HG02885 (cell line): Measurements from ENCODE around the gene KRT86.

Experiments
- ATAC-seq: cut with Tn5 transposase; IDR thresholded peaks from one replicate; pipeline ENCODE4 v1.9.1; 2021; ENCODE audit warnings: mild to moderate bottlenecking; ENCODE audit not compliant: unreplicated experiment, poor library complexity

Gene KRT86

DNA sequence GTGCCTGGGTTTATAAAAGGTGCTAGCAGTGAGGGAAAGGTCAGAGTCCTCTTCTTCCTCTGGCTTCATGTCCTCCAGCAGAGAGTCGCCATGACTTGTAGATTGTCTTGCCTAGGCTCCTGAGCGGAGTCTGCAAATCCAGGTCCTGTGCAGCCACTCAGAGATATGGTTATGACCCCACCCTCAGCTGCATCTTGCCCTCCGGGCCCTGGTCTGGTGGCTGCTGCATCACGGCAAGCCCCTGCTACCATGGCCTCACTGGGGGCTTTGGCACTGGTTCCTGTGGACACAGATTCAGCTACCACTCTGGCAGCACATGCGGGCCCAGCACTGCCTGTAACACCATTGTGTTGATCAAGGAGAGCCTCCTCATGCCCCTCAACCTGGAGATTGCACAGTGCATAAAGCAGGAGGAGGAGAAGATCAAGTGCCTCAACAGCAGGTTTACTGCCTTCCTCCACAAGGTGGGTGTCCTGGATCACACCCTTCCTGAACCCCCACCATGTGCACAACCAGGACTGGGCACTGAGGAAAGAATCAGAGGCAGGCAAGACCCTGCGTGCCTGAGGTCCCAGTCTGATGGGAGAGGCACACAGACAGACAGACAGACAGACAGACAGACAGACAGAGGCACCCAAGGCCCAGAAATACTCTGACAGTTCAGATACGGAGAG, 10.5 kb upstream of the KRT86 start:
- no peak for ATAC-seq

DNA sequence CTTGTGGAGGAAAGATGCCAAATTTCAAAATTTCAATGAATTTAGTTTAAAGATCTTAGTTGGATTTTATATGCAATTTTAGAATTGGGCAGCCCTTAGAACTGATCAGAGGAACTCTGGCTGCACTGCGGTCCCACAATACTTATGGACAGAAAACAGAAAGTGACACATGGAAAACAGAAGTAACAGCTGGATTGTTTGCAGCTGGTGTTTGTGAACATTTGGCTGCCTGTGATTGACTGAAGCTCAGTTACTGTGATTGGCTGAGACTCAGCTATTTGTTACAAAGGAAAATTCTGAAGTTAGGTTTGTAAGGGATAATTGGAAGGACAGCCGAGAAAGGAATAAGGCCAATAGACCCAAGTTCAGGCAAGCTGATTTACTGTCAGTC, 10.0 kb upstream of the KRT86 start:
- no peak for ATAC-seq

DNA sequence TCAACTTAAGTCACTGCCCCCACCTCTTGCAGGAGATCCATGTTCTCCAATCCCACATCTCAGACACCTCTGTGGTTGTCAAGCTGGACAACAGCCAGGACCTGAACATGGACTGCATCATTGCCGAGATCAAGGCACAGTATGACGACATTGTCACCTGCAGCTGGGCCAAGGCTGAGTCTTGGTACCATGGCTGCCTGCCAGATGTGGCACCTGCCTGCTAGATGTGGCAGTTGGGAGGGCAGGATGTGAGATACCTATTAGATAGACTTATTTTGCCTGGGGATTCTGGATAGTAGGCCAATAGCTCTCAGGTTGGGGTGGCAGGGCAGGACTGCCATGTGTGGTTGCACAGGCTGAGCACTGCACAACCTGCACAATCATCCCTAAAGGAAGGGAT, 7.9 kb upstream of the KRT86 start:
- no peak for ATAC-seq

DNA sequence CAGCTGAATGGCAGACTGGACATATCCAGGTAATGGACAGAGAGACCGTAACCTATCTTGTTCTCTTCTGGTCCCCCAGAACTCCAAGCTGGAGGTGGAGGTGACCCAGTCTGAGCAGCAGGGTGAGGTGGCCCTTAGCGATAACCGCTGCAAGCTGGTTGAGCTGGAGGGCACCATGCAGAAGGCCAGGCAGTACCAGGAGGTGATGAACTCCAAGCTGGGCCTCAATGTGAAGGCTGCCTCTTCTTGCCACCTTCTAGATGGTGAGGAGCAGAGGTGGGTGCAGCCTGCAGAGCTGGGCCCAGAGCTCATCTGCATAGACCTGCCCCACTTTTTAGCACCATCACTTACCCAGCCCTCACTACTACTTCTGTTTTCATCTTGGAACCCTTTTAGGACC, 7.2 kb upstream of the KRT86 start:
- no peak for ATAC-seq

DNA sequence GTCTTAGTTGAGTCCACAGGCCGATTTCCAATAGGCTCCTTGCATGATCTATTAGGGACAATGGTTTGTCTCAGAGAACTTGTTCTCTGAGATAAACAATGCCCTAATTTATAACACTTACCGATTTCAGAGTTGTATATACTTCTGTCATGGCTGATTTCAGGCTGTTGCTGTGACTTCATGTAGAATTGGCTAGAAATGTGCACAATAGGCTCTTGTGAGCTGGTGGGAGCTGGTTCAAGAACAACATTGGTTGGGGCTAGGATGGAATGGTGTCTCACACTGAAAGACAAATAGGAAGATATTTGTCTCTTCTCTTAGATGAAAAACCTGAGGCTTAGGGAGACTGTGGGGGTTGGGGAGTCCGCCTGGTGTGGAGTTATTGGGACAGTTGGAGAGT, 6.7 kb upstream of the KRT86 start:
- ATAC-seq = no peak

DNA sequence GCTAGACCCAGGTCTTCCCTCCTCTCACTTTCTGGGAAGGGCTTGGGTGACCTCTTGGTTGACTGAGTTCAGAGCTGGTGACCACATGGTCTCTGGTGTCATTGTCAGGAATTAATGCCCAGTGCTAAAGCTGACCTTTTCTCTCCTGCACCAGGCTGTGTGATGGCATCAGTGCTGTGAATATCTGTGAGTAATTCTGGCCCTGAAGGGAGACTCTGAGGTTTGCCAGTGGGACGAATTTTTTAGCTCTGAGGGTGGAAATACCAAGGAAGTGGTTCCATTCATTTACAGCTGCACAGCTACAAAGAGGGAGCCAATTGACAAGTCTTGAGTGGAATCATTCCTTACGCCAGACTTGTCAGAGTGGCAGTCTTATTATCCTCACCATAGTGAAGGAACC, 6.2 kb upstream of the KRT86 start:
- no peak for ATAC-seq

DNA sequence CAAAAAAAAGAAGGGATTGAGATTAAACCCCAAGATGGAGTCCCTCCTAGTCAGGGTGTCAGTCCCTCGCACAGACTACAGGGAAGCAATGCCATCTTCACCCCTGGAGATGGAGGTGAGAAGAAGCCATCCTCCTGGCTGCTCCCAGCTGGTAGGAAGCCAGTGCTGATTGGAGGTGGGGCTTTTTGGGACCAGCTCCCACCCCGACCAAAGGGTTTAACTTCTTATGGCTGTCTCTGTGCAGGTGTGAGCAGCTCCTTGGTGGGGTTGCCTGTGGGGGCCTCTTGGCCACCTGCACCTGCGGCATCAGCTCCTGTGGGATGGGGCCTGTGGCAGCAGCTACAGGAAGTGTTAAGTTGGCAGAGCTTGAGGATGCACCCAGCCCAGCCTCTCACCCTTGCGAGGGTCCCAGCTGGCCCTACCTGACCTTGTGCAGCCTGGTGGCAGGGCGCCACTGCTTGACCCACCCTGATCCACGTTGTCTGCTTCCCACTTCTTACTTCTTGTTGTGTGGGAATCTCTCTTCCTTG, 3.8 kb upstream of the KRT86 start:
- no peak for ATAC-seq

DNA sequence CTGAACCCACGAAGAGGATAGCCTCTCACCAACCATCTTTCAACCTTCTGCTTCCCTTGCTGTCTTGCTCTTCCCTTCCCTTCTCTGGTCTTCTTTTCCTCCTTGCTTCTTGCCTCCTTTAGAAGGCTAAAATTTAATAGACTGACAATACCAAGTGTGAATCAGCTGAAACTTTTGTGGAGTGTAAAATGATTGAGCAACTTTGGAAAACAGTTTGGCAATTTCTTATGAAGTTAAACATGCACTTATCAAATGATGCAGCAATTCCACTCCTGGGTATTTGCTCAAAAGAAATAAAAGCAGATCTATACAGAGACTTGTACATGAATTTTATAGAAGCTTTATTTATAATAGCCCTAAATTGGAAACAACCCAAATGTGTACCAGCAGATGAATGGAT, 3.3 kb upstream of the KRT86 start:
- ATAC-seq = no peak

DNA sequence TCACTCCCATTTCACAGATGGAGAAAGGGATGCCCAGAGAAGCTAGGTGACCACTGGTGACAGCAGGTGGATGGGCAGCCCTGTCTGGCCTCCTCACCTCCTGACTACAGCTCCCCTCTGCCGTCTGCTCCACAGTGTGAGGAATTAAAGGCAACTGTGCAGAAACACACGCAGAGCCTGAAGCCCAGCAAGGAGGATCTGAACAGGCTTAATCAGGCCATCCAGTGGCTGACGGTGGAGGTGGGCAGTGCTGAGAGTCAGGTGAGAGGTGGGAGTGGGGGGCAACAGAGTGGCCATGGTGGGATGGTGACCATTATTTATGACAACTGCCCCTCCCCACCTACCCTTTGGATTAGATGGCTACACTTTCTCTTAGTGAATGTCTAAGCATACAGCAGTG, 1.2 kb downstream of the KRT86 start:
- ATAC-seq = no peak

DNA sequence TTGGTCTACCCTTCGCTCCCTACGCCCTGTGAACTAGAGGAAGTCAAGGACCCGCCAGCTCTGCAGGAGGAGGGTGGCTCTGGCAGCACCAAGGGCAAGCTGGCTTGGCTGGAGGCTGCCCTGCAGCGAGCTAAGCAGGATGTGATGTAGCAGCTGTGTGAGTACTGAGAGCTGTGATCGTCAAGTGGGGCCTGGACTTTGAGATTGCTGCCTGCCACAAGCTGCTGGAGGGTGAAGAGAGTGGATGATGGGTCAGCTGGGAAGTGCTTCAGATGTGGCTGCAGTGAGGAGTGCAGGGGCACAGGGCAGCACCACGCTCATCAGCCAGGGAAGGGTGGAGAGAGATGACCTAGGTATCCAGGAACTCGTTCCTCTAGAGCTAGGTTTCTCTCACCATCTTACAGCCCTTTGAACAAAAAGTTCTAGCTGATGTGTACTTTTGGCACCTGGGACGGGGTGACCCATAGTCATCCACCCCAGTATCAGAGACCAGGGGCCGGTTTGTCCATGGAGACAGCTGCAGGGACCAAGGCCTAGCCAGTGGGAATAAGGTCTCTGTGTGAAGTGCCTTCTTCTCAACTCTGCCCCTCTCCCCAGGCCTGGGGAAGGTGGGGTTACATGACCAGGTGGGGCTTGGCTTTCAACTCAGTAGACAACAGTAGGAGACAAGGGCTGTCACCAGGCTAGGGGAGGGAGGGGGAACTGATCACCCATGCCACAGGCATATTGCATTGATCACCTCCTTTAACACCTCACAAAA, 3.2 kb downstream of the KRT86 start:
- no peak for ATAC-seq

DNA sequence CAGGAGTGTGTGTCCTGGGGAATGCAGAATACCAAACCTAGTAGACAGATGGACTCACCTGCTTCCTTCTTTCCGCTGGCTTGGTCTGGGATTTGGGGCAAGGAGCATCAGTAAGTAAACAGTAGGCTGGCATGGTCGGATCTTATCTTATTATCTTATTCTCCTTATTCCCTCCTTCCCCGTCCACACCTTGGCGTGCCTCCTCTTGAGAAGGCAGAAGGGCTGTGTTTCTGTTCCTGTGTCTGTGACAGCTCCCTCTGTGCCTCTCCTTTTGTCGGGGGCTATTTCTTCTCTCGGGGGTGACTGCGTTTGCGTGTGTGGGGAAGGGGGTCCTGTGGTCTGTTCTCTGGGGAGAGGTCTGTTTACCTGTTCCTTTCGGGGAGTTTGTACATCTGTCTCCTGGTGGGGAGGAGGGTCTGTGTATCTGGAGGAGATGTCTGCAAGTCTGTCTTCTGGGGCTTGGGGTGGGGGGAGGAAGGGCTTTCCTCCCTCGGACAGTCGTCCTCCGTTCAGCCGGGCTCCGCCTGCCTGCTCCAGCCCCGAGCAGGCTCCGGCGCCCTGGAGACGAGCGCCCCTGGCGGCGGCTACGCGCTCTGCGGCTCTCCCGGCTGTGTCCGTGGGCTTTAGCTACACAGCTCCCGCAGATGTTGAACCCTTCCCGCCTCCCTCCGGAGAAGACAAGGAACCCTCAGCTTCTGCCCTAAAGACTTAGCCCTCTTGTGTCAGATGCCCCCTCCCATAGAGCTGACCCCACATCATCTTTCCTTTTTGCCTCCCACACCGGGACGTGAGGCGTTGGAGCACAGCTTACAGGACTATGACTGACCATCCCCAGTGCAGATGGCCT, 4.4 kb downstream of the KRT86 start:
- ATAC-seq = peak; percentile 79

DNA sequence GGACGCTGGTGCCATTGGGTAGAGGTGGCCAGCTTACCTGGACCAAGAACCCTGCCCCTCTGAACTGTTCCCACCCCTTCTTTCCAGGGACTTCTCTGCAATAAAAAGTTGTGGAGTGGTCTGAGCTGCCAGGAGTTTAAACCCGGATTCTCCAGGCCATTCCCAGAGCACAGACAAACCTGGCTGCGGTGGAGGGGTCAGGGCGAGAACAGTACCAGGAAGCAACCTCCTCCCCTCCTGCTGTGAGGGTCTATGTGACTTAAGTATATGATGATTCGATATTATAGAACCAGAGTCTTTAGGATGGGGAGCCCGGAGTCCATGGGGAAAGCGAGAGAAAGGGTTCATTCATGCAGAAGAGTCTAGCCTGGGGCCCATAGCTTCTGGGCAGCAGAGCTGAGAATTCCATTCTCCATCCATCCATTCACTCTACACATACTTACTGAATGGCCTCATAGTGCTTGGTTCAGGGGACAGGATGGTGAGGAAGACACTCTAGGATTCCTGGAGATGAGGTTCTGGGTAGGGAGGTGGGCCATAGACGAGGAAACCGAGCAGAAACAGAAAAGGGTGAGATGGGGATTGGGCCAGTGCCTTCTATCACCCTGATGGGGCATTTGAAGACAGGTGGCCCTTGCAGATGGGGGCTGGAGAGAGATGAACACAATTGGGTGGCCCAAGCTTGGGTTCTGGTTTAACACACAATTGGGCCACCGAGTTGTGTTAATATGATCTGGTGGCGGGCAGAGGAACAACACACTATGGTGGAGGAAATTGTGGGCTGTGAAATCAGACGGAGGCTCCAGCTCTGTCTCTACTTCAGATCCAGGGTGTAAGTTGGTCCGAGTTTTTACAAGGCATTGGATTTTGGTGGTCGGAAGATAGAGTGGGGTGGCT, 5.2 kb downstream of the KRT86 start:
- ATAC-seq = no peak

DNA sequence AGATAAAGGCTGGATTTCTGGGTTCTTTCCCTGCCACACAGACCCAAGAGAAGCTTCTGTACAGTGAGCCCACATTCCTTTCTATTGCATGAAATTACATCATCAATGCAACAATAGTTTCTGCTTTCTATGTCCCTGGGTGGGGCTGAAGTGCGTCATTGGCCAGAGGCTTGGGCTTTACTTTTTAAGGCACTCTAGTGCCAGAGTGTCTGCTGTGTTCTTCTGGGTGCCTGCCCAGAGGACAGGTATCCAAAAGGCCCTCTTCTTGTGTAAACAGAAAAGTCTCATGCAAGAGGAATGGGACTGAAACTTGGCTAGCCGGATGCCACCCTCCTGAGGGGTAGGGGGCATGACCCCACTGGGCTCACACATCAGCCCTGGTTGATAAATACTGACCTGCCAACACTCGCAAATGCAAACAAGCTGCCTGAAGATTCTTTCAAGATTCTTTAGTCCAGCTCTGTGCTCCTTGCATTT, 5.9 kb downstream of the KRT86 start:
- no peak for ATAC-seq

DNA sequence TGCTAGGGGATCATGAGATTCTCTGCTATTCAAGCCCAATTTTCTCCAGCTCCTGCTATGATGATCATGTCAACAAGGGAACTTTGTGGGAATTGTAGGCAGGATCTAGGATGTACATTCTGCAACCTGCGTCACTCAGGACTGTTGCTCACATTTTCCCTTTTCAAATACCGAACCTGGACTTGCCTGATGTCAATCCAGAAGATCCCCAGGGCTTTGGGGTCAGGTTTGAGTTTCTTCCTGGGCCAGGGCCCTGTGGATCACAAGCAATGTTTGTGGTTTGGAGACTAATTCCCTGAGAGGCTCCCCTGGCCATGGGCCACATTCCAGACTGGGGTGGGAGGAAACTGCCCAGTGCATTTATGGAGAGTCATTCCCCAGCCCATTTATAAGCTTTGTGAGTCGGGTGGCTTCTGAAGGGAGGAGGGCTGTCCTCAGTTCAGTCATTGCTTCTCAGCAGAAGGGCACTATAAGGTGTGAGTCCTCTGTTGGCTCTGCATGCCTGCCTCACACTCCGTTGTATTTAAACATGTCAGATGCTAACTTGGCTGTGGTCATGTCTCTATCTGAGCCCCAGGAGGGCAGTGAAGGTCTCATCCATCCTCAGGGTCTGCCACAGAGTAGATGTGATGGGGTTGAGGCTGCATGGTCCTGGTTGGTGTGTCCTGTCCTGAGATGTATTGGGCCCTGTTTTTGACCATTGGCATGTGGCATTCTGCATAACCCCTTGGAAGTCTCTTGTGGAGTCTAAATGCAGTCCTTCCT, 6.5 kb downstream of the KRT86 start:
- ATAC-seq = no peak

DNA sequence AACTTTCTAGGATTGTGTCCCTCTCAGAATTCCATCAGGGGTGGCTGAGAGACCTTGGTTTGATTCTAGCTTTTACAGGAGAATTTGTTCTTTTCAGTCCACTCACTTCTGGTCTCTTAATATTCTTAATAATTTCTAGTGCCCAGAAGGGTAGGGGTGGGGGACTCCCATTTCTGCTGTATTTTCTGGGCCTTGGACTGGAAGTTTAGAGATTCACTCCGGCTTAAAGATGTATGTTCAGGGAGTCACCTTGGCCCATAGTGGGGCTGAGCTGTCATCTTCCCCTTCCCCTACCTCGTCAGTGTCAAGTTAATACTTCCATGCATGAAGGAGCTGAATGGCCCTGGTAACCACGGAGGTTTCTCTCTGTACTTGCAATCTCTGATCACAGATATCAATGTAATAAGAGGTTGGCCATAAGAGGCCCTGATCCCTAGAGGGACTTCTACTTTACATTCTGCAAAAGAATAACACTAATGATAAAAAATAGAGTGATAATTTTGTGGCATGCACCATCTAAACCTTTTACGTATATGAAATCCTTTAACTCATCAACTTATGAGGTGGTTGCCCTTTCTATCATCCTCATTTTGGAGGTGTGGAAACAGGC, 10.2 kb downstream of the KRT86 start:
- ATAC-seq = no peak

DNA sequence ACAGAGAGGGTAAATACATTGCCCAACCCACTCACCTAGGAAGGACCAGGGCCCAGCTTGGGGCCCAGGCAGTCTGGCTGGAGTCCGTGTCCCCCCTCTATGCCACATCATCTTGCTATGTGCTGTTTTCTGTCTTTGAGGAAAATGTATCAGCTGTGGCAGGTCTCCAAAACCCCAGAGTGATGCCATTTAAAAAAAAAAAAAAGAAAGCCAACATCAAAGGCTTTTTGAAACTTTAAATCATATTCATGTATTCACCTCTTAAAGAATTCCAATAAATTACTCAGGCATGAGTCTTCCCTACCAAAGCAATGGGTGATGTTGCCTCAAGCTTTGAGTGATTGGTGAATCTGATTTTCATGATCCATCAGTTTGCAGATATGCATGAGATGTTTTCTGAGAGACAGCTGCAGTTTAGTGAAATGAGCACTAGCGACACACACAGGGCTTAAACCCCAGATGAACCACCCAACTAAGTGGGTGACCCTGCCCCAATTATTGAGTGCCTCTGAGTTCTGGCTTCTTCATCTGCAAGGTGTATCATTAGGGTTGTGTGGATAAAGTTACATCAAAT, 10.8 kb downstream of the KRT86 start:
- ATAC-seq = no peak

DNA sequence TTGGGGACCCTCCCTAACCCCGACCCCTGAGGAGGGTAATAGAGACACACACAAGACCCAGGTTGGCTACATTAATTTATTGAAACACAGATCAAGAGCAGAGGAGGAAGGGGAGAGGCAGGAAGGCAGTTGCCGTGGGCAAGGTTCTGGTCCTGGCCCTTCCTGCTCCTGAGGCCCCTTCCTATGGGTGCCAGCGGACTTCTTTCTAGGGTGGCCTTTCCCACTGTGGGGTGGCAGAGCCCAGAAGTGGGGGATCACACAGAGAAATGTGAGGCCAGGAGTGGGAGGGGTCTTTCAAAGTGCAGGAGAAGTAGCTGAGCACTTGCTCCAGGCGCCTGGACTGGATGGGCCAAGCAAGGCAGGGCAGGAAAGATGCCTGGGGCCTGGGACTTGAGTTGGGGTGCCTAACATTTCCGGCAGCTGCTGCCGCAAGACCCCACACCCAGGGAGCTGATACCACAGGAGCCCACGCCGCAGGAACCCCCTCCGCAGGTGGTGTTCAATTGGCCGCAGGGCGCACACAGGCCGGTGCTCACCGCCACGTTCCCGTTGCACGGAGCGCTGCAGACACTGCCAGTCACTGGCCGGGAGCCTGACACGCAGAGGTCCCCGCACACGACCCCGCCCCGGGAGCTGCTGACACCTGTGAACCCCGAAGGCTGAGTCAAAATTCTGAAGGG, 11.5 kb downstream of the KRT86 start:
- ATAC-seq = no peak
